ENCODE measurements around the gene C1orf141.

- TF ChIP-seq CTCF (IDR thresholded peaks at IDR 0.05; ENCODE audit: low read depth, low read length, missing input control) (no peak), YY1 (IDR thresholded peaks at IDR 0.05) (no peak), JUND (IDR thresholded peaks at IDR 0.05) (no peak), TAF1 (conservative IDR thresholded peaks at IDR 0.05) (no peak), FOXA1 (IDR thresholded peaks at IDR 0.05) (no peak), REST (IDR thresholded peaks at IDR 0.05) (no peak), EGR1 (IDR thresholded peaks at IDR 0.05; ENCODE audit: low read depth in 2 of 2) (no peak), ATF3 (IDR thresholded peaks at IDR 0.05) (no peak), RAD21 (IDR thresholded peaks at IDR 0.05) (no peak), GABPA (IDR thresholded peaks at IDR 0.05 in 1 of 2, conservative IDR thresholded peaks at IDR 0.05 in 1 of 2) (no peak), SP1 (IDR thresholded peaks at IDR 0.05) (no peak), RXRA (IDR thresholded peaks at IDR 0.05) (no peak)
- TF ChIP-seq, protein P1, sequence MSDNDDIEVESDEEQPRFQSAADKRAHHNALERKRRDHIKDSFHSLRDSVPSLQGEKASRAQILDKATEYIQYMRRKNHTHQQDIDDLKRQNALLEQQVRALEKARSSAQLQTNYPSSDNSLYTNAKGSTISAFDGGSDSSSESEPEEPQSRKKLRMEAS (IDR thresholded peaks at IDR 0.05), result no peak
Measured at GRCh38 chr1:67059346-67059745, 75.4 kb downstream of the C1orf141 start.

Data from liver (tissue), 3 donors.